ENCODE measurements around the gene LSM11.

Gene LSM11

GRCh38 chr5:157734436-157734835, 9.1 kb upstream of the LSM11 start:
- DNase-seq (ENCODE audit: low read depth) = no peak

- DNase-seq (ENCODE audit: low read depth) = no peak
Observed at GRCh38 chr5:157735991-157736390, 7.5 kb upstream of the LSM11 start.

GRCh38 chr5:157739388-157740228, 3.9 kb upstream of the LSM11 start:
- DNase-seq (ENCODE audit: low read depth) = no peak

- no peak for DNase-seq (ENCODE audit: low read depth)
Observed at GRCh38 chr5:157740229-157740610, 3.3 kb upstream of the LSM11 start.

GRCh38 chr5:157741131-157741530, 2.4 kb upstream of the LSM11 start:
- no peak for DNase-seq (ENCODE audit: low read depth)

GRCh38 chr5:157744051-157745011, 819 bp downstream of the LSM11 start:
- DNase-seq (ENCODE audit: low read depth) = no peak

GRCh38 chr5:157745041-157745456, 1.5 kb downstream of the LSM11 start:
- no peak for DNase-seq (ENCODE audit: low read depth)

- DNase-seq (ENCODE audit: low read depth) = no peak
Observed at GRCh38 chr5:157747173-157747740, 3.7 kb downstream of the LSM11 start.

GRCh38 chr5:157747766-157748700, 4.5 kb downstream of the LSM11 start:
- DNase-seq (ENCODE audit: low read depth) = no peak

GRCh38 chr5:157748760-157749461, 5.4 kb downstream of the LSM11 start:
- peak; percentile 43 for DNase-seq (ENCODE audit: low read depth)

GRCh38 chr5:157749462-157749799, 5.9 kb downstream of the LSM11 start:
- no peak for DNase-seq (ENCODE audit: low read depth)

GRCh38 chr5:157750320-157750719, 6.8 kb downstream of the LSM11 start:
- DNase-seq (ENCODE audit: low read depth) = no peak

GRCh38 chr5:157756122-157756521, 12.6 kb downstream of the LSM11 start:
- no peak for DNase-seq (ENCODE audit: low read depth)

- DNase-seq (ENCODE audit: low read depth) = no peak
Observed at GRCh38 chr5:157758706-157759105, 15.2 kb downstream of the LSM11 start.

GRCh38 chr5:157761690-157762621, 18.4 kb downstream of the LSM11 start:
- DNase-seq (ENCODE audit: low read depth) = no peak

GRCh38 chr5:157764531-157764930, 21.0 kb downstream of the LSM11 start:
- DNase-seq (ENCODE audit: low read depth) = no peak

GRCh38 chr5:157766442-157766841, 22.9 kb downstream of the LSM11 start:
- no peak for DNase-seq (ENCODE audit: low read depth)

- DNase-seq (ENCODE audit: low read depth) = no peak
Observed at GRCh38 chr5:157766902-157767301, 23.4 kb downstream of the LSM11 start.

GRCh38 chr5:157767689-157768088, 24.2 kb downstream of the LSM11 start:
- no peak for DNase-seq (ENCODE audit: low read depth)

GRCh38 chr5:157770665-157771064, 27.2 kb downstream of the LSM11 start:
- no peak for DNase-seq (ENCODE audit: low read depth)
